HG03175 (cell line): ENCODE data around the gene LRRC9.

Source experiments
- ATAC-seq: cut with Tn5 transposase; IDR thresholded peaks from one replicate; pipeline ENCODE4 v1.9.1; 2021; ENCODE audit warnings: mild to moderate bottlenecking, moderate library complexity; ENCODE audit not compliant: unreplicated experiment

LRRC9 gene

DNA sequence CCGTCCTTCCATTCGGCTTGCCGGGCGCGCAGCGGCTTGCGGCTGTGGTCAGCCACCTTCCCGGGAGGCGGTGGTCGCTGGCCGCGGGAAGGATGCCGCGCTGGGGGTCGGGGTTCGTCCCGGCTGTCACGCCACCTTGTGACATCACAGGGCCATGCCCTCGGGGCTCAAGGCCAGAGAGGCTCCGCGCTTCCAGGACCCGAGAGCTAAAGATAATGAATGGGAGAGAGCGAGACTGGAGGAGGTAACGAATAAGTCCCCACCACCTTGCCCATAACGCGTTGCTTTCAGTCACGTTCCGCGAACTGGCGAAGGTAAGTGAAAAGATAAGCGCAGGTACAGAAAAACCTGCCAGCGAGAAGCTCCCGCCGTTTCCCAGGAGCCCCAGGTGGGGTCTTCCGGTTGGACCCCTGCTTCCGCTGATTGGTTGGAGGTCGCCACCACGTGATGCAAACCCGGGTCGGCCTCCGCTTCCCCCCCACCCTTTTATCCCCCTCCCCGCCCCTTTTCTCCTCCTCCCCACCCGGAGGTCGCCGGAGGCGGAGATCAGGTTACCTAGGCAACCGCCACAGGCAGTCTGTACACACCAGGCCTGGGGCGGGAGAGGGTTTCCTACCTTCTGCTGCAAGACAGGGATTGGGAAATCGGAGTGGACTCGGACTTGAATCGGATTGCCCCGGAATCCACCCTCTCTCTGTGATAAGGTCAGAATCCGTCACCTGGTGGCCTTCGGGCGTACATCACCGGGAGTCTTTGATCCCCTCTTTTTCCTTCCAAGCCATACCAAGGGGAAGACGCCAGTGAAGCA is at the start of gene LRRC9:
Gene LRRC9 (plus strand): TSS at position 575 of the 808 bp plus-strand sequence.
- no peak for ATAC-seq

- peak; percentile 54 for ATAC-seq
Measured at GRCh38 chr14:59870277-59871165, 49.4 kb upstream of the LRRC9 start, which contains the start of gene RTN1. RTN1 (minus strand) TSS chr14:59870776; CDS start chr14:59870630, 146 bp downstream.

DNA sequence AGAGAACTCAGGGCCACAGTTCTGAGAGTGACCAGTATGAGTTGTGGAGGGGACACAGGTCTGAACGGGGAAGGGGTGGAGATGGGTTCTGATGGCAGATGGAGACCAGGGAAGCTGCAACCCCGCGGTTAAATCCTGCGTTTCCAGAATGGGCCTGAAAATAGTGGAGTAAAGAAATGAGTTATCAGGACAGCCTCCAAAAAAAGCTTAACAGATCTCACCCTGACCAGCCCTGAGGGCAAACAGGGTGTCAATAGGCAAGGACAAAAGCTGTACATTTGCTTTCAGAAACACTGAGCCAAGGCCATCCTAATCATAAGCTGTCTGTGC is 48.8 kb upstream of the LRRC9 start:
- peak; percentile 11 for ATAC-seq

DNA sequence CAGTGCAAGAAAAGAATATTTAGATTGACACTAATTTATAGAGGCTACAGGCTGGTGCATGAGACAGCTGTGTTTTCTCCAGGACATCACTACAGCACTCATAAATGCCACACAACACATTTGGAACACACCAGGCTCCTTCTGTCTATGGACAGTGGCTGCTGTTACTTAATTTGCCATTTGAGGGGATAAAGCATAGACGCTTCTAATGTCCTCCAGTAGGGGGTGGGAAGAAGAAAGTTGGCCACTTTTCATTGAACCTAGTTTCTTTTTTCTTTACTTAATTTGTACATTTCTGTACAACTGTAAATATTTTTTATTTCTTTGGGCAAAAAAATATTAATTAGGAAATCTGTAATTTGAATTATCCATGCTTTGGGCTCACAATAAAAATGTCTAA is 37.0 kb upstream of the LRRC9 start:
- ATAC-seq: peak; percentile 43

GRCh38 chr14:59890676-59891075 is 29.3 kb upstream of the LRRC9 start:
- ATAC-seq: no peak

- no peak for ATAC-seq
Measured at GRCh38 chr14:59895721-59896120, 24.2 kb upstream of the LRRC9 start.

DNA sequence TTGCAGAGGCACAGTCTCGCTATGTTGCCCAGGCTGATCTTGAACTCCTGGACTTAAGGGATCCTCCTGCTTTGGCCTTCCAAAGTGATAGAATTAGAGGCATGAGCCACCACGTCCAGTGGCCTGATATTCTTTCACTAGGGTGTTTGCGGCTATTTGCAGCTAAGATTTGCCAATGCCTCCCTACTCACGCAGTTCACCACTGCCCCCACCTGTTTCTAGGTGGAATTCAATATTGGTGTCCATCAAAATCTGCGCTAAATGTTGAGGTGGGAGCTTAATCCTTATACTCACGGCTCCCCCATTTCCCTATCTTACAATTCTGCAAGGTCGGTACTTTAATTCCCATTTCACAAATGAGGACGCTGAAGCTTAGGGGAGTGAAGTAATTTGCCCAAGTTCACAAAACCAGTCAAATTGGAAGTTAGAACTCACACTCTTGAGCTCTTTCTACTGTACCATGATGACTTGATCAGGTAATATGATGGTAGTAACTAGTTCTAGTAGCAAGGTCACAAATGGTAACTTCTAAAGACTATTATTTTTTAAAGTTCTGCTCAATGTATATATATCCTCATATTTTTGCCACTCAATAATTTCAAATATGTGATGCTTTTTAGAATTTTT is 22.1 kb upstream of the LRRC9 start:
- ATAC-seq: peak; percentile 65

GRCh38 chr14:59900556-59900955 is 19.4 kb upstream of the LRRC9 start:
- ATAC-seq: no peak

DNA sequence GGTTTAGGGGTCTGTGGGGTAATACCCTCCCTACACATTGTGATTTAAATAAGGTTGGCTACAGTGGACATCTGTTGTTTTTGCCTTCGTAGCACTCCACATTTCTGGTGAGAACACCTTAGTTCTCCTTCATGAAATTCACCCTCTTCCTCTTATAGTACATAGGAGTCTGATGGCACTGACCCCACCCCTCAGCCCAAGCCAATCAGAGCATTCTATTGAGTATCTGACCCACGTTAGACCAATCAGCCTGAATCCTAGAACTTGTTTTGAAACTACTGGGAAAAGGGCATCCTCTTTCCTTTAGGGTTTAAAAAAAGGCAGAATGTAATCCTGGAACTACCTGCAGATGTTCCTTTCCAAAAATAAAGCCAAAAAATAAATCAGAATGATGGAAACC is 15.8 kb upstream of the LRRC9 start:
- no peak for ATAC-seq

- no peak for ATAC-seq
Measured at GRCh38 chr14:59905188-59905587, 14.8 kb upstream of the LRRC9 start.

- no peak for ATAC-seq
Measured at GRCh38 chr14:59912443-59912842, 7.5 kb upstream of the LRRC9 start.

DNA sequence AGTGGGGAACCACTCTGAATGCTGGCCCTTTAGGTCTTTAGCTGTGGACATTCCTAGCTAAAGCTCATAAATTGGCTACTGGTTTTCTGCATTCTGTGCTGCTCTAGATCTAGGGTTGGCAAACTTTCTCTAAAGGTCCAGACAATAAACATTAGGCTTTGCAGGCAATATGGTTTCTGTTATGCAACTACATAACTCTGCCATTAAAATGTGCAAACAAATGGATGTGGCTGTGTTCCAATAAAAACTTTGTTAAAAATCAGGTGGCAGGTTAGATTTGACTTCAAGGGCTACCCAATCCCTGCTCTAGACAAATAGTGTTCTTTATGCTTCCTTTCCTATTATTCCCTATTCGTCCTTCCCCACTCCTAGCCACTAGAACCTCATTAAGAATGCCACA is 6.8 kb upstream of the LRRC9 start:
- ATAC-seq: no peak

DNA sequence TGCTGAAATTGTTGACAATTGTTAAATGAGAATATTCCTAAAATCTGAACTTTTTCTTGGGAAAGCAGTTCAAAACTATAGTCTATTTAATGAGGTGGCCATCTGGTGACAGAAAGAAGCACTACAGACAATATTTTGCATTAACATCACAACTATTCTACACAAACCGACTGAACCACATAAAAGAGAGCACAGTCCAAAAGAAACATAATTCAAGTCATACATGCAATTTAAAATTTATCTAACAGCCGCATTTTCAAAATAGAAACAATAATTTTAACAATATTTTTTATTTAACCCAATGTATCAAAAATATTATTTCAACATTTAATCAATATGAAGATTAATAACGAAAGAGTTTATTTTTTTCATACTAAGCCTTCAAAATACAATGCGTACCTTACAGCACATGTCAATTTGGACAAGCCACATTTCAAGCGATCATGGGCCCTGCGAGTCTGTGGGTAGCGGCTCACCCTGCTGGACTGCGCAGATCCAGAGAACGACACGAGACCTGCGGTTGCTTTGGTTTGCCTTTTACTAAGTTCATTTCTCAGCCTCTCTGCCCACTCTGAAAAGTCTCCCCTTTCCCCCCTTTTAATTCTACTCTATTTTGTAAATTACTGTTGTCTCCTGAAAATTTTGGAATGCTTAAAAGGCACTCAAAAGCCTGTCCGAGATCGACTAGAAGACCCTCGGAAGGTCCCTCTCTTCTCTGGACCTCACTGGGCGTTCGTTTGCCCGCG is 947 bp upstream of the LRRC9 start:
- ATAC-seq: peak; percentile 48

- no peak for ATAC-seq
Measured at GRCh38 chr14:59920378-59920683, 387 bp downstream of the LRRC9 start.

GRCh38 chr14:59925797-59926196 is 5.9 kb downstream of the LRRC9 start:
- ATAC-seq: no peak

GRCh38 chr14:59926534-59926933 is 6.6 kb downstream of the LRRC9 start:
- no peak for ATAC-seq

GRCh38 chr14:59931237-59931636 is 11.3 kb downstream of the LRRC9 start:
- no peak for ATAC-seq

GRCh38 chr14:59936145-59936544 is 16.2 kb downstream of the LRRC9 start:
- no peak for ATAC-seq

DNA sequence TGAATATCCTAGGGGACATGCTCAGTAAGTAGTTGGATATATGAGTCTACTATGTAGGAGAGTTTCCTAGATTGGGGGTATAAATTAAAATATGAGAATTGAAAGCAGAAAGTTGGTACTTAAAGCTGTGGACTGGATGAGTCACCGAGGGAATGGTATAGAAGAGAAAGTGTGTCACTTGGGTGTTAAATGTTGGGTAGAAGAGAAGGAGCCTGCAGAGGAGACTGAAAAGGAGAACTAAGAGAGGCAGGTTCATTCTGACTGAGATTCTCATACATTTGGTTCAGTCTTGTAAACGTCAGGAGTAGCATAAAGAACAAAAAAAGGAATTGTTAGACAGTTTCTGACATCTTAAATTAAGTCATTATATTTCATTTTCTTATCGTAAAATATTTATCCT is 19.9 kb downstream of the LRRC9 start:
- ATAC-seq: peak; percentile 59

DNA sequence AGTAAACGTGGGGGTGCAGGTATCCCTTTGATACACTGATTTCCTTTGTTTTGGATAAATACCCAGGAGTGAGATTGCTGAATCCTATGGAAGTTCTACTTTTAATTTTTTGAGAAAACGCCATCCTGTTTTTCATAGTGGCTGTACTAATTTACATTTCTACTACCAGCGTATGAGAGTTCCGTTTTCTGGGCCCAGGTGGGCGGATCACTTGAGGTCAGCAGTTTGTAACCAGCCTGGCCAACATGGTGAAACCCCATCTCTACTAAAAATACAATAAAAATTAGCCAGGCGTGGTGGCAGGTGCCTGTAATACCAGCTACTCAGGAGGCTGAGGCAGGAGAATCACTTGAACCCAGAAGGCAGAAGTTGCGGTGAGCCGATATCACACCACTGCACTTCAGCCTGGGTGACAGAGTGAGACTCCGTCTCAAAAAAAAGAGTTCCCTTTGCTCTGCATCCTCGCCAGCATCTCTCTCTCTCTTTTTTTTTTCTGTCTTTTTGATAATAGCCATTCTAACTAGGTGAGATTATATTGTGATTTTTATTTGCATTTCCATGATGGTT is 22.4 kb downstream of the LRRC9 start:
- peak; percentile 63 for ATAC-seq

DNA sequence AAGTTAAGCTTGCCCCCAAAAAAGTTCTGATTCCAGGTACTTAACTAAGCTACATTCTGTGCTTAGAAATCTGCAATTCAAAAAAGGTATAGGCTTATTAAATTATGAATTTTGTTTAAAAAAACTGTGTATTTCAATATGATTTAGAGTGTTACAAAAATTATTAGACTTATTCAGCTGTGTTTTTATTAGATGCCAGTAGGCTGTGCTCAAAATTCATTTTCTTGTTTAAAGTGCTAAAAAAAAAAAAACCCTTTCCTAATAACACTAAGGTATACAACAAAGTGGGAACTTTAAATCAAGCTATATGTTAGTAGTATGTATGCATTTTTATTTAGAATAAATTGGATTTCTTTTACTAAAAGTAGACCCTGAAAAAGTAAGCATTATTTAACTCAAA is 25.0 kb downstream of the LRRC9 start:
- ATAC-seq: no peak
